Left kidney (tissue), 8 donors: ENCODE data around the gene BCL2L1. TPM values are rescaled to one million over a fixed set of nuclear protein-coding genes. Genes with fewer than 3 reads are reported as not detected.
"Not testable (repeated sequence)": the region's sequence is repeated elsewhere in the genome, so short reads cannot be mapped to it uniquely, and the experiment has no call there.

Source experiments
- DNase-seq: peaks from one replicate; pipeline ENCODE4 v3.0.0-alpha.2; 2013
- long read RNA-seq, 8 donors: transcript quantifications; one replicate each; lab custom pipeline, GENCODE V29; 2026
- polyA plus RNA-seq: library from polyadenylated mRNA; unstranded; fragments of 120-200 nt; gene quantifications from one replicate; pipeline ENCODE4 v1.2.1, GENCODE V29; 2013; ENCODE audit not compliant: insufficient read length

BCL2L1 gene
- polyA plus RNA-seq = 66.2 TPM
- long read RNA-seq, donor 1, transcript BCL2L1-201 (3 exons, 2,610 nt) = major isoform, 13 of 44 reads
- long read RNA-seq, donor 1, transcript BCL2L1-203 (2 exons, 2,578 nt) = minor isoform, 10 of 44 reads
- long read RNA-seq, donor 1, transcript BCL2L1-208 (3 exons, 894 nt) = minor isoform, 5 of 44 reads
- long read RNA-seq, donor 1, partial matches to known transcripts = 0 of 44 reads
- long read RNA-seq, donor 1, other reads (novel, unspliced or antisense) = 12 of 44 reads
- long read RNA-seq, donor 2, transcript BCL2L1-203 (2 exons, 2,578 nt) = major isoform, 10 of 44 reads
- long read RNA-seq, donor 2, transcript BCL2L1-208 (3 exons, 894 nt) = minor isoform, 5 of 44 reads
- long read RNA-seq, donor 2, transcript BCL2L1-201 (3 exons, 2,610 nt) = minor isoform, 7 of 44 reads
- long read RNA-seq, donor 2, partial matches to known transcripts = 19 of 44 reads
- long read RNA-seq, donor 2, other reads (novel, unspliced or antisense) = 0 of 44 reads
- long read RNA-seq, donor 3, transcript BCL2L1-201 (3 exons, 2,610 nt) = major isoform, 8 of 23 reads
- long read RNA-seq, donor 3, transcript BCL2L1-203 (2 exons, 2,578 nt) = major isoform, 8 of 23 reads
- long read RNA-seq, donor 3, partial matches to known transcripts = 0 of 23 reads
- long read RNA-seq, donor 3, other reads (novel, unspliced or antisense) = 0 of 23 reads
- long read RNA-seq, donor 4, partial matches to known transcripts = 0 of 2 reads
- long read RNA-seq, donor 4, other reads (novel, unspliced or antisense) = 0 of 2 reads
- long read RNA-seq, donor 5, transcript BCL2L1-208 (3 exons, 894 nt) = minor isoform, 6 of 37 reads
- long read RNA-seq, donor 5, transcript BCL2L1-201 (3 exons, 2,610 nt) = minor isoform, 9 of 37 reads
- long read RNA-seq, donor 5, transcript BCL2L1-203 (2 exons, 2,578 nt) = major isoform, 10 of 37 reads
- long read RNA-seq, donor 5, partial matches to known transcripts = 0 of 37 reads
- long read RNA-seq, donor 5, other reads (novel, unspliced or antisense) = 10 of 37 reads
- long read RNA-seq, donor 6, transcript BCL2L1-203 (2 exons, 2,578 nt) = minor isoform, 10 of 34 reads
- long read RNA-seq, donor 6, transcript BCL2L1-201 (3 exons, 2,610 nt) = major isoform, 13 of 34 reads
- long read RNA-seq, donor 6, partial matches to known transcripts = 7 of 34 reads
- long read RNA-seq, donor 6, other reads (novel, unspliced or antisense) = 0 of 34 reads
- long read RNA-seq, donor 7, transcript BCL2L1-201 (3 exons, 2,610 nt) = major isoform, 15 of 49 reads
- long read RNA-seq, donor 7, transcript BCL2L1-203 (2 exons, 2,578 nt) = minor isoform, 8 of 49 reads
- long read RNA-seq, donor 7, partial matches to known transcripts = 7 of 49 reads
- long read RNA-seq, donor 7, other reads (novel, unspliced or antisense) = 17 of 49 reads
- long read RNA-seq, donor 8, transcript BCL2L1-203 (2 exons, 2,578 nt) = major isoform, 5 of 15 reads
- long read RNA-seq, donor 8, partial matches to known transcripts = 0 of 15 reads
- long read RNA-seq, donor 8, other reads (novel, unspliced or antisense) = 5 of 15 reads

- peak; percentile 74 for DNase-seq
Observed at GRCh38 chr20:31722257-31723068, at the start of gene BCL2L1. TSS of gene BCL2L1 (minus strand) at chr20:31722868. CDS start at chr20:31722218, 650 bp downstream.

GRCh38 chr20:31770243-31770642 lies 47.6 kb upstream of the BCL2L1 start:
- DNase-seq = no peak

GRCh38 chr20:31769681-31770080 lies 47.0 kb upstream of the BCL2L1 start:
- DNase-seq = no peak

GRCh38 chr20:31767805-31768204 lies 45.1 kb upstream of the BCL2L1 start:
- no peak for DNase-seq

GRCh38 chr20:31764641-31765305 lies 42.1 kb upstream of the BCL2L1 start:
- no peak for DNase-seq

- DNase-seq = no peak
Observed at GRCh38 chr20:31760519-31761240, 38.0 kb upstream of the BCL2L1 start.

- no peak for DNase-seq
Observed at GRCh38 chr20:31759836-31760518, 37.3 kb upstream of the BCL2L1 start.

GRCh38 chr20:31758991-31759390 lies 36.3 kb upstream of the BCL2L1 start:
- DNase-seq = no peak

GRCh38 chr20:31758521-31758920 lies 35.9 kb upstream of the BCL2L1 start:
- no peak for DNase-seq

GRCh38 chr20:31757254-31757653 lies 34.6 kb upstream of the BCL2L1 start:
- DNase-seq = no peak

- no peak for DNase-seq
Observed at GRCh38 chr20:31751126-31751525, 28.5 kb upstream of the BCL2L1 start.

GRCh38 chr20:31749223-31749622 lies 26.6 kb upstream of the BCL2L1 start:
- DNase-seq = no peak

- no peak for DNase-seq
Observed at GRCh38 chr20:31747640-31748039, 25.0 kb upstream of the BCL2L1 start.

- not testable (repeated sequence) for DNase-seq
Observed at GRCh38 chr20:31747028-31747427, 24.4 kb upstream of the BCL2L1 start.

- no peak for DNase-seq
Observed at GRCh38 chr20:31746068-31746878, 23.6 kb upstream of the BCL2L1 start.

GRCh38 chr20:31740656-31741323 lies 18.1 kb upstream of the BCL2L1 start:
- no peak for DNase-seq

- no peak for DNase-seq
Observed at GRCh38 chr20:31740208-31740607, 17.5 kb upstream of the BCL2L1 start.
